Measurements from ENCODE around the gene WDR88.
A peak's percentile ranks its signal among the peaks of the same experiment; 100 is the strongest.
"Not testable (repeated sequence)": the region's sequence is repeated elsewhere in the genome, so short reads cannot be mapped to it uniquely, and the experiment has no call there.

The WDR88 gene

GRCh38 chr19:33129901-33130300, 2.0 kb upstream of the WDR88 start:
- no peak for DNase-seq (ENCODE audit: low spot score)

GRCh38 chr19:33130433-33130832, 1.5 kb upstream of the WDR88 start:
- DNase-seq (ENCODE audit: low spot score) = no peak

DNA sequence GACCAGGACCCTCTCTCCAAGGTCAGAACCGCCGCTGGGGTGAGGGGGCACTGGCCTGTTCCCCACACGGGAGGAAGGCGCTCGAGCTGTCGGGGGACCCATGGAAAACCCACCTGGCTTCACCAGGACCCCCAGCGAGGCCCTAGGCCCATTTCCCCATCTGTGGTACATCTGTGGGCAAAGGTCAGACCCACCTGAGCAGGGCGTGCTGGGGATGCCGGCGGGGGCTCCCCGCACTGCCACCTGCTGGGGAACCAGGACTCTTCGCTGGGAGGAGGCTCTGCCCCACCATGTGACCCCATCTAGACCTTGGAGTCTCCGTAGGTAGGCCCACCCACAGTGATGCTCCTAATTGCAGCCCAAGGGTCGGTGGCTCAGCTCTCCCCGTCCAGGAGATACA, 511 bp downstream of the WDR88 start:
- DNase-seq (ENCODE audit: low spot score) = no peak

DNA sequence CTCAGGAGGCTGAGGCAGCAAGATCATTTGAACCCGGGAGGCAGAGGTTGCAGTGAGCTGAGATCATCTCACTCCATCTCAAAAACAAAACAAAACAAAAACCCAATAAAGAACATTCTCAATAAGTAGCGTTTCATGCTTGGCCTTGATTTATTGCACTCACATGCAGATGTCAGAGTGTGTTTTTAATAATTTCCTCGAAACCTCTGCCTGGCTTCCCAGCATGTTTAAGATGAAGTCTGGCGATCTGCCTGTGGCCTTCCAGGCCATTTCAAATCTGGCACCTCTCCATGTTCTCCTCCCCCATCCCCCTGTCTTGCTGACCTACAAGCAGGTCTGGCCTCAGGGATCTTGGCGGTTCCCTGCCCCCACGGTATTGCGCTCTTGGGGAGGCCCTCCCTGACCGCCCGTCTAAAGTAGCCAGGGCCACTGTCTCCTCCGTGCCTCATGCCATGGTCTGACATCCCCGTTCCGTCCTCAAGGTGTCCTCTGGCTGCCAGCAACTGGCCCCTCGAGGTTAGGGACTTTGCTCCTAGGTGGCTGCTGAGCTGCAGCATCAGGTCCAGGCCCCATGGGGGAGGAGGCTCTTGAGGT, 1.6 kb downstream of the WDR88 start:
- no peak for DNase-seq (ENCODE audit: low spot score)

DNA sequence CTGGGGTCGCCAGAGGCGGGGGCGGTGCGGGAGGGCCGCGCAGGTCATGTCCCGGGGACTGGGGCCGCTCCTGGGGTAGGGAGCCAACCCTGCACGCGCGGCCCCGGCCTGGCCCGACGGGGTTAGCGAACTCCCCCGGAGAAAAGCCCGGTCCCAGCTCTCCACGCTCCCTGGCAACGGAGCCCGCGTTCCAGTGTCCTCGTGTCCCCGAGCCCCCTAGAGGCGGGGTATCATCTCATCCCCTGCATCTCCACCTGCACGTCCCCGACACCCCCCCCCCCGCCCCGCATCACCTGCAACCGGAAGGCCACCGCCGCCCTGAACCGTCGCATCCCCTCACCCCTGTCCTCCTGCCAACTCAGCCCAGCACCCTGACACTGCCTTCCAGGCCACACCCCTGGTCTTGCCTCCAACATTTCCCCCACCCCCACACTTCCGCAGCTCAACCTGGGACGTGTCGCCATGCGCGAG, 2.7 kb downstream of the WDR88 start:
- no peak for DNase-seq (ENCODE audit: low spot score)

GRCh38 chr19:33139165-33139564, 7.3 kb downstream of the WDR88 start:
- DNase-seq (ENCODE audit: low spot score) = no peak

- DNase-seq (ENCODE audit: low spot score) = peak; percentile 93
Observed at GRCh38 chr19:33143897-33144405, 12.0 kb downstream of the WDR88 start.

DNA sequence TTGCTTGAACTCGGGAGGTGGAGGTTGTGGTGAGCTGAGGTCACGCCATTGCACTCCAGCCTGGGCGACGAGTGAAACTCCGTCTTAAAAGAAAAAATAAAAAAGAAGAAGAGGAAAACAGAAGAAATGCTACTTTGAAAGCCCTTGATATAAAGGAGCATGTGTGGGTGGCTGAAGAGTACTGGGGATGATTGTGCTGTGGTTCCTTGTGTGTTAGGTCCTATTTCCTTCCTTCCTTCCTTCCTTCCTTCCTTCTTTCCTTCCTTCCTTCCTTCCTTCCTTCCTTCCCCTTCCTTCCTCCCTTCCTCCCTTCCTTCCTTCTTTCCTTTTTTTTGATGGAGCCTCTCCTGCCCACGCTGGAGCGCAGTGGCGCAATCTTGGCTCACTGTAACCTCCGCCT, 14.3 kb downstream of the WDR88 start:
- DNase-seq (ENCODE audit: low spot score) = no peak

GRCh38 chr19:33147538-33147937, 15.6 kb downstream of the WDR88 start:
- no peak for DNase-seq (ENCODE audit: low spot score)

- no peak for DNase-seq (ENCODE audit: low spot score)
Observed at GRCh38 chr19:33150852-33151518, 19.1 kb downstream of the WDR88 start.

- no peak for DNase-seq (ENCODE audit: low spot score)
Observed at GRCh38 chr19:33152176-33152575, 20.3 kb downstream of the WDR88 start.

DNA sequence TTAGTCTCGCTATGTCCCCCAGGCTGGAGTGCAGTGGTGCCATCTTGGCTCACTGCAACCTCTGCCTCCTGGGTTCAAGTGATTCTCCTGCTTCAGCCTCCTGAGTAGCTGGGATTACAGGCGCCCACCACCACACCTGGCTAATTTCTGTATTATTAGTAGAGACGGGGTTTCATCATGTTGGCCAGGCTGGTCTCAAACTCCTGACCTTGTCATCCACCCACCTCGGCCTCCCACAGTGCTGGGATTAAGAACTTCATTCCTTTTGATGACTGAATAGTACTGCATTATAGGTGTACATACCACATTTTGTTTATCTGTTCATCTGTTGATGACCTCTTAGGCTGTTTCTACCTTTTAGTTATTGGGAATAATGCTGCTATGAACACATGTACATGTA, 20.7 kb downstream of the WDR88 start:
- DNase-seq (ENCODE audit: low spot score) = not testable (repeated sequence)

DNA sequence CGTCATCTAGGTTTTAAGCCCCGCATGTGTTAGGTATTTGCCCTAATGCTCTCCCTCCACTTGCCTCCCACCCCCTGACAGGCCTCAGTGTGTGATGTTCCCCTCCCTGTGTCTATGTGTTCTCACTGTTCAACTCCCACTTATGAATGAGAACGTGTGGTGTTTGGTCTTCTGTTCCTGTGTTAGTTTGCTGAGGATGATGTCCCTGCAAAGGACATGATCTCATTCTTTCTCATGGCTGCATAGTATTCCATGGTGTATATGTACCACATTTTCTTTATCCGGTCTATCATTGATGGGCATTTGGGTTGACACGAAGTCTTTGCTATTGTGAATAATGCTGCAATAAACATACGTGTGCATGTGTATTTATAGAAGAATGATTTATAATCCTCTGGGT, 22.4 kb downstream of the WDR88 start:
- DNase-seq (ENCODE audit: low spot score) = not testable (repeated sequence)

GRCh38 chr19:33156334-33156733, 24.4 kb downstream of the WDR88 start:
- DNase-seq (ENCODE audit: low spot score) = peak; percentile 40

DNA sequence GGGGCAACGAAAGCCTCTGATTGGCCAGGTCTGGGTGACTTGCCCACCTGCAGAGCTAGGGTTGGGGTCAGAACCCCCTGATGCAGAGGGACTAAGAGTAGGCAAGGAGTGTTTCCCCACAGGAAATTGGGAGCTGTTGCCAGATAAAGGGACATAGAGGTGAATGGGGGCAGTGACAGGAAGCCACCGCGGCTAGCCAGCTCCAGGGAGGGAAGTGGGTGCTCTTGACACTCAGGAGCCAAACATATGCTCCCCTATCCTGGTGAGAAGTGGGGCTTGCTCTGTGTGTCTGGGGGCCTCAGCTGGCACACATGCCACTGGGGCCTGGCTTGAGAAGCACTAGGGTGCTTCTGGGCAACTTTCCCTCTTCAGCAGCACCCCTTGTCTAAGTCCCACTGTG, 26.0 kb downstream of the WDR88 start:
- DNase-seq (ENCODE audit: low spot score) = peak; percentile 3

DNA sequence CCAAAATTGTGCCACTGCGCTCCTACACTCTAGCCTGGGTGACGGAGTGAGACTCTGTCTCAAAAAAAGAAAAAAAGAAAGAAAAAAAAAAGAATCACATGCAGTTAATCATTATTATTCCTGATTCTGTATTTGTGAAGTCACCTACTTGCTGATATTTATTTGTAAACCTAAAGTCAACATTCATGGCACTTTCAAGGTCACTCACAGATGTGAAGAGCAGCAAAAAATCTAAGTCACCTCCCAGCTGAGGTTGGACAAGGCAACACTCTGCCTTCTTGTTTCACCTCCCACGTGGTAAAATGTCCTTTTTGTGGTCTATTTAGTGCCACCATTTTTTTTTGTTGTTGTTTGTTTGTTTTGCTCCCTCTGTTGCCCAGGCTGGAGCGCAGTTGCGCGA, 26.5 kb downstream of the WDR88 start:
- DNase-seq (ENCODE audit: low spot score) = no peak

DNA sequence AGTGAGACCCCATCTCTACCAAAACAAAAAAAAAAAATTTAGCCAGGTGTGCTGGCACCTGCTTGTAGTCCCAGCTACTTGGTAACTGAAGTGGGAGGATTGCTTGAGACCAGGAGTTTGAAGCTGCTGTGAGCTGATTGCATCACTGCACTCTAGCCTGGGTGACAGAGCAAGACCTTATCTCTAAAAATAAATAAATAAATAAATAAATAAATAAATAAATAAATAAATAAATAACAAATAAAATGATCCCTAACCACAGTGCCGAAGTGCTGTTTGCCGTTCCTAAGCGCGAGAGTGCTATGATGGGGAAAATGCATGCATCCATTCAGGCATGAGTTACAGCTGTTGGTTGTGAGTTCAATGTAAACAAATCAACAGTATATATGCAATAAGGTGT, 27.2 kb downstream of the WDR88 start:
- DNase-seq (ENCODE audit: low spot score) = no peak

GRCh38 chr19:33159893-33160292, 28.0 kb downstream of the WDR88 start:
- DNase-seq (ENCODE audit: low spot score) = no peak

DNA sequence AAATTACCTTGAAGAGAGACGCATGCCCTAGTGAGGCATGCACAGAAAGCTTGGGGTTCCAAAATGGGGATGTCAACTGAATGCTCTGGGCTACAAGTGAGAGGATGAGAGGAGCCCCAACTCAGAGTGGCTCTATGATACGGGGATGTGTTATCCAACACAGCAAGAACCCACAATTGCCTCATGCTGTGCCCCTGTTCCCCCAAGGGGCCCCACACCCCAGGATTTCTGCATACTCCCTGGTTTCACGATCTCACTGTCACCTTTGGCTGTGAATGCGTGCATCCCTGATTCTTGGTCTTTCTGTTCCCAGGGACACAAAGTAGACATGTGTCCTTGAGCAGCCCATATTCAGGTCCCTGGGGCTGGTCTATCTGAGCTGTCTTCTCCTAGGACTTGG, 29.3 kb downstream of the WDR88 start:
- no peak for DNase-seq (ENCODE audit: low spot score)

DNA sequence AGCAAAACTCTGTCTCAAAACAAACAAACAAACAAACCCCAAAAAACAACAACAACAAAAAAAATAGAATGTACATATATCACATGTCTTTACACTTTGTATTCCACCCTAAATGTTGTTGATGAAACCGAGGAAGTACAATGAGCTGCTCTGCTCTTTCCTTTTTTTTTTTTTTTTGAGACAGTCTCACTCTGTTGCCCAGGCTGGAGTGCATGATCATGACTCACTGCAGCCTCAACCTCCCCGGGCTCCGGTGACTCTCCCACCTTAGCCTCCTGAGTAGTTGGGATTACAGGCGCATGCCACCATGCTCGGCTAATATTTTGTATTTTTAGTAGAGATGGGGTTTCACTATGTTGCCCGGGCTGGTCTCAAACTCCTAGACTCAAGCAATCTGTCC, 31.6 kb downstream of the WDR88 start:
- DNase-seq (ENCODE audit: low spot score) = no peak

GRCh38 chr19:33166037-33166436, 34.1 kb downstream of the WDR88 start:
- DNase-seq (ENCODE audit: low spot score) = not testable (repeated sequence)

DNA sequence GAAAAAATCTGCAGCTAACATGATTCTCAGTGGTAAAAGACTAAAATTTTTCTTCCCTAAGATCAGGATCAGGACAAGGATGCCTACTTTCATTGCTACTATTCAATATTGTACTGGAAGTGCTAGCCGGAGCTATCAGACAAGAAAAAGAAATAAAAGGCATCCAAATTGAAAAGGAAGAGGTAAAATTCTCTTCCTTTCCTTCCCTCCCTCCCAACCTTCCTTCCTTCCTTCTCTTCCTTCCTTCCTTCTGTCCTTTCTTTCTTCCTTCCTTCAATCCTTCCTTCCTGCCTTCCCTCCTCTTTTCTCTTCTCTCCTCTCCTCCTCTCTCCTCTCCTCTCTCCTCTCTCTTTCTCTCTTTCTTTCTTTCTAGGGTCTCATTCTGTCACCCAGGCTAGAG, 35.5 kb downstream of the WDR88 start:
- DNase-seq (ENCODE audit: low spot score) = no peak

DNA sequence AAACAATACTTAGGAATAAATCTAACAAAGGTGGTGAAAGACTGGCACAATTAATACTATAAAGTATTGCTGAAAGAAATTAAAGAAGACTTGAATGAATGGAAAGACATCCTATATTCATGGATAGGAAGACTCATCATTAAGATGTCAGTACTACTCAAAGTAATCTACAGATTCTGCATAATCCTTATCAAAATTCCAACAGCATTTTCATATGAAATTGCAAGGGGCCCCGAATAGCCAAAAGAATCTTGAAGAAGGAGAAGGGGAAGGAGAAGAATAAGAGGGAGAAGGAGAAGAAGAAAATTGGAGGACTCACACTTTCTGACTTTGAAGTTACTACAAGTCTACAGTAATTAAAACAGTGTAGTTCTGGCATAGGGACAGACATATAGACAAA, 36.6 kb downstream of the WDR88 start:
- DNase-seq (ENCODE audit: low spot score) = no peak

Data from AG20443 (cell line).